GM19397 (cell line): Measurements from ENCODE around the gene TLCD1.

Experiments
- ATAC-seq: cut with Tn5 transposase; IDR thresholded peaks from one replicate; pipeline ENCODE4 v1.9.1; 2021; ENCODE audit warnings: mild to moderate bottlenecking, moderate library complexity; ENCODE audit not compliant: unreplicated experiment

TLCD1 gene

GRCh38 chr17:28689011-28689410 lies 37.0 kb downstream of the TLCD1 start:
- ATAC-seq, result no peak

GRCh38 chr17:28688481-28688880 lies 37.6 kb downstream of the TLCD1 start:
- no peak for ATAC-seq

GRCh38 chr17:28686296-28686695 lies 39.7 kb downstream of the TLCD1 start:
- no peak for ATAC-seq

GRCh38 chr17:28685366-28685765 lies 40.7 kb downstream of the TLCD1 start:
- no peak for ATAC-seq

- ATAC-seq, result no peak
These were observed 41.1 kb downstream of the TLCD1 start for GRCh38 chr17:28684963-28685362.

GRCh38 chr17:28682655-28683054 lies 43.4 kb downstream of the TLCD1 start:
- ATAC-seq, result no peak

- ATAC-seq, result no peak
These were observed 50.1 kb downstream of the TLCD1 start for GRCh38 chr17:28675980-28676379.

- ATAC-seq, result no peak
These were observed 50.5 kb downstream of the TLCD1 start for GRCh38 chr17:28675490-28675889.
